ENCODE data around the gene ORM1.

DNA sequence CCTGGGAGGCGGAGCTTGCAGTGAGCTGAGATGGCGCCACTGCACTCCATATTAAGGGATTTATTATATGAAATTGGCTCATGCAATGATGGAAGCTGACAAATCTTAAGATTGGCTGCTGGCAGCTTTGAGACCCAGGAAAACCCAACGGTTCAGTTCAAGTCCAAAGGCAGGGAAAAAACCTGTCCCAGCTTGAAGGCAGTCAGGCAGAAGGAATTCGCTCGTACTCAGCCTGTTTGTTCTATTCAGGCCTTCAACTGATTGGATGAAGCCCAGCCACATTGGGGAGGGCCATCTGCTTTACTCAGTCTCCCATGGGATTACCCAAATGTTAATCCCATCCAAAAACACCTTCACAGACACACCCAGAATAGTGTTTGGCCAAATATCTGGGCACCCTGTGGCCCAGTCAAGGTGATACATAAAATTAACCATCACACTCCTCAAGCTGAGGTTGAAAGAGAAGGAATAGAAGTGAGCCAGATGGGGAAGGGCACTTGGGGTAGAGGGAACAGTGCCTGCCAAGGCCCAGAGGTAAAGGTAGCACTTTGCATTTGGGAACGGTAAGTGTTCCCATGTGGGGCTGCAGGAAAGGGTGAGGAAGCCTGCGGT is 8.5 kb upstream of the ORM1 start:
- TF ChIP-seq, protein P1, sequence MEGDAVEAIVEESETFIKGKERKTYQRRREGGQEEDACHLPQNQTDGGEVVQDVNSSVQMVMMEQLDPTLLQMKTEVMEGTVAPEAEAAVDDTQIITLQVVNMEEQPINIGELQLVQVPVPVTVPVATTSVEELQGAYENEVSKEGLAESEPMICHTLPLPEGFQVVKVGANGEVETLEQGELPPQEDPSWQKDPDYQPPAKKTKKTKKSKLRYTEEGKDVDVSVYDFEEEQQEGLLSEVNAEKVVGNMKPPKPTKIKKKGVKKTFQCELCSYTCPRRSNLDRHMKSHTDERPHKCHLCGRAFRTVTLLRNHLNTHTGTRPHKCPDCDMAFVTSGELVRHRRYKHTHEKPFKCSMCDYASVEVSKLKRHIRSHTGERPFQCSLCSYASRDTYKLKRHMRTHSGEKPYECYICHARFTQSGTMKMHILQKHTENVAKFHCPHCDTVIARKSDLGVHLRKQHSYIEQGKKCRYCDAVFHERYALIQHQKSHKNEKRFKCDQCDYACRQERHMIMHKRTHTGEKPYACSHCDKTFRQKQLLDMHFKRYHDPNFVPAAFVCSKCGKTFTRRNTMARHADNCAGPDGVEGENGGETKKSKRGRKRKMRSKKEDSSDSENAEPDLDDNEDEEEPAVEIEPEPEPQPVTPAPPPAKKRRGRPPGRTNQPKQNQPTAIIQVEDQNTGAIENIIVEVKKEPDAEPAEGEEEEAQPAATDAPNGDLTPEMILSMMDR (conservative IDR thresholded peaks at IDR 0.05) = no peak
- no peak for TF ChIP-seq EZH2 (IDR thresholded peaks at IDR 0.05; ENCODE audit: low read depth)

Measured in PC-9 (cell line).